ENCODE results near the gene ICOSLG.
"Not testable (repeated sequence)": the region's sequence is repeated elsewhere in the genome, so short reads cannot be mapped to it uniquely, and the experiment has no call there.

ICOSLG gene

GRCh38 chr21:44175189-44175588 lies 65.6 kb downstream of the ICOSLG start:
- not testable (repeated sequence) for FAIRE-seq
